ENCODE results near the gene TGFBR3. TPM values are rescaled to one million over a fixed set of nuclear protein-coding genes. Genes with fewer than 3 reads are reported as not detected.

Gene TGFBR3
- total and polyA plus RNA-seq, 9 of the 15 experiments (the other 6 are each of a cell fraction or from before 2014, with no cell fraction given) = 3.6 to 32.4 (median 15.6) TPM

DNA sequence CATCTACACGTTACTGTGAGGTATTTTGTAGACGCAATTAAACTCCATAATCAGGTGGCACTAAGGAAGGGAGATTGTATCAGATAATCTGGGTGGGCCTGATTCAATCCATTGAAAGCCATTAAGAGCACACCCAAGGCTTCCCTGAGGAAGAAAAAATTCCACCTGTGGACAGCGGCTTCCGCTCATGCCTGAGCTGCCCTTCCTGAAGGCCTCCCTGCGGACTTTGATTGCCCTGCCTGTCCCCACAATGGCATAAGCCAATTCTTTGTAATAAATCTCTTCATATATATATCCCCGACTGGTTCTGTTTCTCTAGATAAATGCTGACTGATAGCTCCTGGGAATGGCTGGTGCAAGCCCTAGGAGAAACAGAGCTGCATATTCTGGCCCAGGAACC is 138.3 kb downstream of the TGFBR3 start (continued):
- TF ChIP-seq, protein P1, sequence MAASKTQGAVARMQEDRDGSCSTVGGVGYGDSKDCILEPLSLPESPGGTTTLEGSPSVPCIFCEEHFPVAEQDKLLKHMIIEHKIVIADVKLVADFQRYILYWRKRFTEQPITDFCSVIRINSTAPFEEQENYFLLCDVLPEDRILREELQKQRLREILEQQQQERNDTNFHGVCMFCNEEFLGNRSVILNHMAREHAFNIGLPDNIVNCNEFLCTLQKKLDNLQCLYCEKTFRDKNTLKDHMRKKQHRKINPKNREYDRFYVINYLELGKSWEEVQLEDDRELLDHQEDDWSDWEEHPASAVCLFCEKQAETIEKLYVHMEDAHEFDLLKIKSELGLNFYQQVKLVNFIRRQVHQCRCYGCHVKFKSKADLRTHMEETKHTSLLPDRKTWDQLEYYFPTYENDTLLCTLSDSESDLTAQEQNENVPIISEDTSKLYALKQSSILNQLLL (CRISPR knock-in tag; IDR thresholded peaks at IDR 0.05; ENCODE audit: borderline replicate concordance) = no peak
- no peak for TF ChIP-seq ZNF644 (tag; IDR thresholded peaks at IDR 0.05; ENCODE audit: low read depth)
- no peak for TF ChIP-seq ZBTB17 (CRISPR knock-in tag; IDR thresholded peaks at IDR 0.05)
- TF ChIP-seq TOE1 (IDR thresholded peaks at IDR 0.05; ENCODE audit: borderline replicate concordance) = no peak
- TF ChIP-seq TOE1 (CRISPR knock-in tag; IDR thresholded peaks at IDR 0.05; ENCODE audit: borderline replicate concordance, low read depth) = no peak

DNA sequence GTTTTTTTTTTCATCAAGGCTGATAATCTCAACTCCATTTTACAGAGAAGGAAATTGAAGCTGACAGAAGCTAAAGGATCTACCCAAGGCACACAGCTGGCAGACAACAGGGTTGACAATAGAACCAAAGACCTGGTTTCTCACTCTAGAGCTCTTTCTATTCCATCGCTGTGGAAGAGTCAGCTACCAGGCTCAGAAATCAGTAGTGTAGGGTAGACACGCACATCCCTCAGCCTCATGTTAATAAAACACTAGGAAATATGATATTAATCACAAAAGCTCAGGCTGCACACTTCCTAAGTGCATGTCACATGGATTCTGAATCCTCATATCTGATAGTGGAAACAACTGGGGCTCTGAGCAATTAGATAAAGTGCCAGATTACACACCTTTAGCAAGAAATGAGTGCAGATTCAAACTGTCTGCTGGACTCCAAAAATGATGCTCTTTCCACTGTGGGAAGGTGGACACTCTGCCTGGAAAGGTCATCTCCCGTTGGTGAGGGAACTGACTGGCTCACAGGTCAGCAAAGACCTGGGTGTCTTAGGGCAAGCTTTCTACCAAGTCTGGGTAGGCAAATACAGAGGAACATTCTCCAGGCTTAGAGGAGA is 139.1 kb downstream of the TGFBR3 start:
- H3K4me2 ChIP-seq (ENCODE audit: insufficient read depth, low read length) = no peak overlapping the region
- H2AFZ ChIP-seq (ENCODE audit: low read depth, low read length) = no peak overlapping the region
- WGBS (ENCODE audit: insufficient coverage, low coverage, missing lambda C conversion rate) = 83% methylated on average over 3 of the region's 3 CpGs
- H3K27ac ChIP-seq (ENCODE audit: extremely low read depth, low read depth, low read length) = no peak overlapping the region
- ATAC-seq = peak; percentile 51; the same call in 1 of the 3 replicates
- H3K4me3 ChIP-seq = no peak overlapping the region
- H3K27me3 ChIP-seq (ENCODE audit: control insufficient read depth in 2 of 2, insufficient read depth in 2 of 2, low read length in 2 of 2) = no peaks in the 10 kb centered on the region
- H4K20me1 ChIP-seq (replicated peaks; ENCODE audit: control insufficient read depth, insufficient read depth, low read length) = no peaks in the 10 kb centered on the region
- ChIA-PET POLR2A (interaction anchor here (0.7 to 1.2 kb wide), 3 partner anchors 10 to 108 kb away, joined by 3 to 4 read pairs (median 4); no protein-coding TSS in a partner anchor), CTCF (ENCODE audit: low intra/inter-chr PET ratio) (no interaction called here)
- no peak for DNase-seq (ENCODE audit: extremely low read depth in 1 of 4, low spot score in 3 of 4)
- H3K9me1 ChIP-seq (ENCODE audit: control insufficient read depth, insufficient read depth, low read length) = no peaks in the 10 kb centered on the region
- no peak for FAIRE-seq
- no TSS peak for BruUV-seq (replicated peaks)
- peaks cover 10% of the 10 kb centered on the region; the same call in 1 of the 2 replicates for H3K9me3 ChIP-seq (replicated peaks; ENCODE audit: control insufficient read depth, insufficient read depth, low read depth, low read length)
- no peak overlapping the region for H3K9ac ChIP-seq (ENCODE audit: insufficient read depth in 1 of 2, low read depth in 2 of 2, low read length in 2 of 2)
- no peaks in the 10 kb centered on the region for H3K4me1 ChIP-seq (replicated peaks in 1 of 2; ENCODE audit: control insufficient read depth in 2 of 2, insufficient read depth in 2 of 2, low read length in 2 of 2)
- H3K36me3 ChIP-seq (ENCODE audit: control insufficient read depth, insufficient read depth, low read length) = no peaks in the 10 kb centered on the region; the same call in 1 of the 3 replicates
- intact Hi-C loops (cut with micrococcal nuclease) = no loop called here
- in situ Hi-C loops (cut with MboI) = no loop called here
- H3K79me2 ChIP-seq (ENCODE audit: control insufficient read depth, insufficient read depth, low read length) = no peaks in the 10 kb centered on the region
- TF ChIP-seq TAF9B (IDR thresholded peaks at IDR 0.05; ENCODE audit: partially characterized antibody) (no peak), SAFB2 (IDR thresholded peaks at IDR 0.05; ENCODE audit: borderline replicate concordance, low read depth, low read length, severe bottlenecking) (no peak), SNIP1 (IDR thresholded peaks at IDR 0.05; ENCODE audit: low read depth) (no peak), EP300 (IDR thresholded peaks at IDR 0.05; ENCODE audit: low read length) (no peak), ZNF212 (CRISPR knock-in tag; IDR thresholded peaks at IDR 0.05) (no peak), IFI16 (CRISPR knock-in tag; IDR thresholded peaks at IDR 0.05) (no peak), ZNF41 (CRISPR knock-in tag; conservative IDR thresholded peaks at IDR 0.05) (no peak), ZNF780A (CRISPR knock-in tag; IDR thresholded peaks at IDR 0.05) (no peak), CBX5 (IDR thresholded peaks at IDR 0.05; ENCODE audit: borderline replicate concordance, low read depth) (peak; percentile 88; the same call in 1 of the 2 replicates), CBX3 (IDR thresholded peaks at IDR 0.05; ENCODE audit: borderline replicate concordance in 1 of 2, low read length in 2 of 2) (peak in 1 of 2 experiments; percentile 98; a peak in 2 of 3 replicates), TAF15 (IDR thresholded peaks at IDR 0.05; ENCODE audit: low read depth, low read length) (no peak), POLR2B (IDR thresholded peaks at IDR 0.05; ENCODE audit: low read depth, partially characterized antibody) (no peak), ZNF23 (CRISPR knock-in tag; IDR thresholded peaks at IDR 0.05) (no peak), PTTG1 (tag; IDR thresholded peaks at IDR 0.05; ENCODE audit: low read depth) (no peak), CSDE1 (IDR thresholded peaks at IDR 0.05) (no peak)
- TF ChIP-seq, protein P2, sequence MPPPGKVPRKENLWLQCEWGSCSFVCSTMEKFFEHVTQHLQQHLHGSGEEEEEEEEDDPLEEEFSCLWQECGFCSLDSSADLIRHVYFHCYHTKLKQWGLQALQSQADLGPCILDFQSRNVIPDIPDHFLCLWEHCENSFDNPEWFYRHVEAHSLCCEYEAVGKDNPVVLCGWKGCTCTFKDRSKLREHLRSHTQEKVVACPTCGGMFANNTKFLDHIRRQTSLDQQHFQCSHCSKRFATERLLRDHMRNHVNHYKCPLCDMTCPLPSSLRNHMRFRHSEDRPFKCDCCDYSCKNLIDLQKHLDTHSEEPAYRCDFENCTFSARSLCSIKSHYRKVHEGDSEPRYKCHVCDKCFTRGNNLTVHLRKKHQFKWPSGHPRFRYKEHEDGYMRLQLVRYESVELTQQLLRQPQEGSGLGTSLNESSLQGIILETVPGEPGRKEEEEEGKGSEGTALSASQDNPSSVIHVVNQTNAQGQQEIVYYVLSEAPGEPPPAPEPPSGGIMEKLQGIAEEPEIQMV (tag; conservative IDR thresholded peaks at IDR 0.05; ENCODE audit: low read depth) = no peak
